ENCODE data around the gene PTPN4. TPM values are rescaled to one million over a fixed set of nuclear protein-coding genes. Genes with fewer than 3 reads are reported as not detected.

Gene PTPN4
- total and polyA plus RNA-seq, 2 of the 13 experiments (the other 11 are each of a cell fraction or from before 2014, with no cell fraction given), result 20.3 to 34.6 TPM

- no peak for TF ChIP-seq ZNF550 (CRISPR knock-in tag; IDR thresholded peaks at IDR 0.05; ENCODE audit: borderline replicate concordance)
- no peak for TF ChIP-seq TCF12 (IDR thresholded peaks at IDR 0.05)
- TF ChIP-seq TCF12 (CRISPR knock-in tag; IDR thresholded peaks at IDR 0.05), result no peak
- TF ChIP-seq ZNF839 (CRISPR knock-in tag; IDR thresholded peaks at IDR 0.05; ENCODE audit: borderline replicate concordance), result no peak
- TF ChIP-seq FOXA1 (IDR thresholded peaks at IDR 0.05), result no peak
- peak; percentile 32; the same call in 1 of the 2 replicates for TF ChIP-seq FOXA1 (CRISPR knock-in tag; IDR thresholded peaks at IDR 0.05)
- TF ChIP-seq, protein P1, sequence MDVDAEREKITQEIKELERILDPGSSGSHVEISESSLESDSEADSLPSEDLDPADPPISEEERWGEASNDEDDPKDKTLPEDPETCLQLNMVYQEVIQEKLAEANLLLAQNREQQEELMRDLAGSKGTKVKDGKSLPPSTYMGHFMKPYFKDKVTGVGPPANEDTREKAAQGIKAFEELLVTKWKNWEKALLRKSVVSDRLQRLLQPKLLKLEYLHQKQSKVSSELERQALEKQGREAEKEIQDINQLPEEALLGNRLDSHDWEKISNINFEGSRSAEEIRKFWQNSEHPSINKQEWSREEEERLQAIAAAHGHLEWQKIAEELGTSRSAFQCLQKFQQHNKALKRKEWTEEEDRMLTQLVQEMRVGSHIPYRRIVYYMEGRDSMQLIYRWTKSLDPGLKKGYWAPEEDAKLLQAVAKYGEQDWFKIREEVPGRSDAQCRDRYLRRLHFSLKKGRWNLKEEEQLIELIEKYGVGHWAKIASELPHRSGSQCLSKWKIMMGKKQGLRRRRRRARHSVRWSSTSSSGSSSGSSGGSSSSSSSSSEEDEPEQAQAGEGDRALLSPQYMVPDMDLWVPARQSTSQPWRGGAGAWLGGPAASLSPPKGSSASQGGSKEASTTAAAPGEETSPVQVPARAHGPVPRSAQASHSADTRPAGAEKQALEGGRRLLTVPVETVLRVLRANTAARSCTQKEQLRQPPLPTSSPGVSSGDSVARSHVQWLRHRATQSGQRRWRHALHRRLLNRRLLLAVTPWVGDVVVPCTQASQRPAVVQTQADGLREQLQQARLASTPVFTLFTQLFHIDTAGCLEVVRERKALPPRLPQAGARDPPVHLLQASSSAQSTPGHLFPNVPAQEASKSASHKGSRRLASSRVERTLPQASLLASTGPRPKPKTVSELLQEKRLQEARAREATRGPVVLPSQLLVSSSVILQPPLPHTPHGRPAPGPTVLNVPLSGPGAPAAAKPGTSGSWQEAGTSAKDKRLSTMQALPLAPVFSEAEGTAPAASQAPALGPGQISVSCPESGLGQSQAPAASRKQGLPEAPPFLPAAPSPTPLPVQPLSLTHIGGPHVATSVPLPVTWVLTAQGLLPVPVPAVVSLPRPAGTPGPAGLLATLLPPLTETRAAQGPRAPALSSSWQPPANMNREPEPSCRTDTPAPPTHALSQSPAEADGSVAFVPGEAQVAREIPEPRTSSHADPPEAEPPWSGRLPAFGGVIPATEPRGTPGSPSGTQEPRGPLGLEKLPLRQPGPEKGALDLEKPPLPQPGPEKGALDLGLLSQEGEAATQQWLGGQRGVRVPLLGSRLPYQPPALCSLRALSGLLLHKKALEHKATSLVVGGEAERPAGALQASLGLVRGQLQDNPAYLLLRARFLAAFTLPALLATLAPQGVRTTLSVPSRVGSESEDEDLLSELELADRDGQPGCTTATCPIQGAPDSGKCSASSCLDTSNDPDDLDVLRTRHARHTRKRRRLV (CRISPR knock-in tag; IDR thresholded peaks at IDR 0.05), result no peak
- no peak for TF ChIP-seq NR2F1 (CRISPR knock-in tag; IDR thresholded peaks at IDR 0.05)
- TF ChIP-seq TBX3 (IDR thresholded peaks at IDR 0.05; ENCODE audit: borderline replicate concordance), result no peak
- TF ChIP-seq DNMT3B (CRISPR knock-in tag; conservative IDR thresholded peaks at IDR 0.05), result no peak
- TF ChIP-seq ZNF136 (CRISPR knock-in tag; IDR thresholded peaks at IDR 0.05; ENCODE audit: low read depth), result no peak
- no peak for TF ChIP-seq ISX (CRISPR knock-in tag; conservative IDR thresholded peaks at IDR 0.05)
- peak in 1 of 2 experiments; percentile 58; a peak in 1 of 4 replicates for TF ChIP-seq KLF16 (CRISPR knock-in tag; IDR thresholded peaks at IDR 0.05)
- TF ChIP-seq, protein P2, sequence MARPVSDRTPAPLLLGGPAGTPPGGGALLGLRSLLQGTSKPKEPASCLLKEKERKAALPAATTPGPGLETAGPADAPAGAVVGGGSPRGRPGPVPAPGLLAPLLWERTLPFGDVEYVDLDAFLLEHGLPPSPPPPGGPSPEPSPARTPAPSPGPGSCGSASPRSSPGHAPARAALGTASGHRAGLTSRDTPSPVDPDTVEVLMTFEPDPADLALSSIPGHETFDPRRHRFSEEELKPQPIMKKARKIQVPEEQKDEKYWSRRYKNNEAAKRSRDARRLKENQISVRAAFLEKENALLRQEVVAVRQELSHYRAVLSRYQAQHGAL (CRISPR knock-in tag; IDR thresholded peaks at IDR 0.05; ENCODE audit: not compliant biosample characterization), result no peak
- no peak for TF ChIP-seq GTF2F1 (IDR thresholded peaks at IDR 0.05; ENCODE audit: low read length)
- TF ChIP-seq, protein P3, sequence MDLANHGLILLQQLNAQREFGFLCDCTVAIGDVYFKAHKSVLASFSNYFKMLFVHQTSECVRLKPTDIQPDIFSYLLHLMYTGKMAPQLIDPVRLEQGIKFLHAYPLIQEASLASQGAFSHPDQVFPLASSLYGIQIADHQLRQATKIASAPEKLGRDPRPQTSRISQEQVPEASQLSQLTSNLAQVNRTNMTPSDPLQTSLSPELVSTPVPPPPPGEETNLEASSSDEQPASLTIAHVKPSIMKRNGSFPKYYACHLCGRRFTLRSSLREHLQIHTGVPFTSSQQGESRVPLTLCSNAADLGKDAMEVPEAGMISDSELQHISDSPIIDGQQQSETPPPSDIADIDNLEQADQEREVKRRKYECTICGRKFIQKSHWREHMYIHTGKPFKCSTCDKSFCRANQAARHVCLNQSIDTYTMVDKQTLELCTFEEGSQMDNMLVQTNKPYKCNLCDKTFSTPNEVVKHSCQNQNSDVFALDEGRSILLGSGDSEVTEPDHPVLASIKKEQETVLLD (CRISPR knock-in tag; IDR thresholded peaks at IDR 0.05; ENCODE audit: low read depth), result no peak
- TF ChIP-seq MTA1 (CRISPR knock-in tag; IDR thresholded peaks at IDR 0.05; ENCODE audit: borderline replicate concordance), result no peak
- TF ChIP-seq, protein P4, sequence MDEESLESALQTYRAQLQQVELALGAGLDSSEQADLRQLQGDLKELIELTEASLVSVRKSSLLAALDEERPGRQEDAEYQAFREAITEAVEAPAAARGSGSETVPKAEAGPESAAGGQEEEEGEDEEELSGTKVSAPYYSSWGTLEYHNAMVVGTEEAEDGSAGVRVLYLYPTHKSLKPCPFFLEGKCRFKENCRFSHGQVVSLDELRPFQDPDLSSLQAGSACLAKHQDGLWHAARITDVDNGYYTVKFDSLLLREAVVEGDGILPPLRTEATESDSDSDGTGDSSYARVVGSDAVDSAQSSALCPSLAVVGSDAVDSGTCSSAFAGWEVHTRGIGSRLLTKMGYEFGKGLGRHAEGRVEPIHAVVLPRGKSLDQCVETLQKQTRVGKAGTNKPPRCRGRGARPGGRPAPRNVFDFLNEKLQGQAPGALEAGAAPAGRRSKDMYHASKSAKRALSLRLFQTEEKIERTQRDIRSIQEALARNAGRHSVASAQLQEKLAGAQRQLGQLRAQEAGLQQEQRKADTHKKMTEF (CRISPR knock-in tag; IDR thresholded peaks at IDR 0.05), result 0 out of 2 replicates have a peak, but pooled peaks have one; percentile 42
- TF ChIP-seq, protein P5, sequence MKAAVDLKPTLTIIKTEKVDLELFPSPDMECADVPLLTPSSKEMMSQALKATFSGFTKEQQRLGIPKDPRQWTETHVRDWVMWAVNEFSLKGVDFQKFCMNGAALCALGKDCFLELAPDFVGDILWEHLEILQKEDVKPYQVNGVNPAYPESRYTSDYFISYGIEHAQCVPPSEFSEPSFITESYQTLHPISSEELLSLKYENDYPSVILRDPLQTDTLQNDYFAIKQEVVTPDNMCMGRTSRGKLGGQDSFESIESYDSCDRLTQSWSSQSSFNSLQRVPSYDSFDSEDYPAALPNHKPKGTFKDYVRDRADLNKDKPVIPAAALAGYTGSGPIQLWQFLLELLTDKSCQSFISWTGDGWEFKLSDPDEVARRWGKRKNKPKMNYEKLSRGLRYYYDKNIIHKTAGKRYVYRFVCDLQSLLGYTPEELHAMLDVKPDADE (CRISPR knock-in tag; IDR thresholded peaks at IDR 0.05), result no peak
- no peak for TF ChIP-seq GTF3A (CRISPR knock-in tag; conservative IDR thresholded peaks at IDR 0.05)
Observed at GRCh38 chr2:119996148-119996547, 236.4 kb downstream of the PTPN4 start (continued).

Data from HepG2 (cell line).